Keratinocyte (primary cell): ENCODE data around the gene RAVER1.

ENCODE experiments used
- CTCF ChIP-seq, 3 experiments: IDR thresholded peaks in 1 of 3; conservative IDR thresholded peaks in 1 of 3; optimal IDR thresholded peaks in 1 of 3; 2 replicates in 2 of 3; 3 replicates in 1 of 3; pipeline versions ENCODE3 to v1.5.1; 2011; ENCODE audit warnings: low read length in 3 of 3, mild to moderate bottlenecking in 3 of 3, moderate library complexity in 2 of 3, control low read depth in 1 of 3, inconsistent platforms in 1 of 3; ENCODE audit not compliant: insufficient read depth in 2 of 3; ENCODE audit errors: extremely low read depth in 1 of 3
- EZH2 ChIP-seq: IDR thresholded peaks from one replicate; pipeline ENCODE4 v1.6.1; 2012; ENCODE audit warnings: inconsistent platforms, mild to moderate bottlenecking, low read length, moderate library complexity

- no peak for TF ChIP-seq EZH2
- TF ChIP-seq CTCF (optimal IDR thresholded peaks at IDR 0.05 in 1 of 3, IDR thresholded peaks at IDR 0.05 in 1 of 3, conservative IDR thresholded peaks at IDR 0.05 in 1 of 3; ENCODE audit: extremely low read depth in 1 of 3, insufficient read depth in 2 of 3, low read length in 3 of 3), result no peak
Observed at GRCh38 chr19:10274589-10274988, 58.7 kb downstream of the RAVER1 start.
